Neuronal stem cell (in vitro differentiated cells): ENCODE data around the gene DDA1.
A peak's percentile ranks its signal among the peaks of the same experiment; 100 is the strongest.

Source experiments
- DNase-seq: peaks from one replicate; pipeline ENCODE4 v3.0.0-alpha.2; 2013; ENCODE audit warnings: low spot score
- H2AFZ ChIP-seq: one replicate; pipeline ENCODE4 v1.6.1; 2013; ENCODE audit warnings: mild to moderate bottlenecking, low read length, inconsistent platforms
- H2AK5ac ChIP-seq: 2 replicates; pipeline ENCODE4 v1.6.1; 2013; ENCODE audit warnings: low read depth, mild to moderate bottlenecking, inconsistent platforms, low read length, moderate library complexity, mixed read lengths
- H2BK120ac ChIP-seq: 2 replicates; pipeline ENCODE4 v1.6.1; 2013; ENCODE audit warnings: low read depth, mild to moderate bottlenecking, inconsistent platforms, low read length, moderate library complexity, mixed read lengths
- H2BK12ac ChIP-seq: one replicate; pipeline ENCODE4 v1.6.1; 2013; ENCODE audit warnings: low read length, inconsistent platforms
- H2BK15ac ChIP-seq: 2 replicates; pipeline ENCODE4 v1.6.1; 2013; ENCODE audit warnings: mild to moderate bottlenecking, low read length, inconsistent platforms, mixed read lengths
- H2BK5ac ChIP-seq: one replicate; pipeline ENCODE4 v1.6.1; 2013; ENCODE audit warnings: inconsistent platforms, mild to moderate bottlenecking, low read length, moderate library complexity
- H3K14ac ChIP-seq: one replicate; pipeline ENCODE4 v1.6.1; 2013; ENCODE audit warnings: low read length, inconsistent platforms
- H3K18ac ChIP-seq: 2 replicates; pipeline ENCODE4 v1.6.1; 2013; ENCODE audit warnings: low read length, inconsistent platforms
- H3K23ac ChIP-seq: 2 replicates; pipeline ENCODE4 v1.6.1; 2013; ENCODE audit warnings: low read depth, mild to moderate bottlenecking, mixed read lengths, low read length, inconsistent platforms; ENCODE audit not compliant: poor library complexity
- H3K27ac ChIP-seq: replicated peaks from 3 replicates; pipeline ENCODE4 v1.5.1; 2013; ENCODE audit warnings: low read length, inconsistent platforms
- H3K27me3 ChIP-seq, 3 experiments: 2 replicates each; pipeline ENCODE4 v1.6.1; 2013; ENCODE audit warnings: low read length in 3 of 3, mild to moderate bottlenecking in 2 of 3, inconsistent platforms in 1 of 3, low read depth in 1 of 3, mixed read lengths in 1 of 3, moderate library complexity in 1 of 3; ENCODE audit not compliant: control insufficient read depth in 3 of 3, insufficient read depth in 3 of 3
- H3K36me3 ChIP-seq, 2 donors: replicated peaks in 1 of 2; 2 replicates each; pipeline ENCODE4 v1.6.1; 2013; ENCODE audit warnings: low read length in 2 of 2; ENCODE audit not compliant: control insufficient read depth in 2 of 2, insufficient read depth in 2 of 2
- H3K4ac ChIP-seq: 2 replicates; pipeline ENCODE4 v1.6.1; 2013; ENCODE audit warnings: inconsistent platforms, mild to moderate bottlenecking, low read length, moderate library complexity
- H3K4me1 ChIP-seq, 2 donors: 1 replicate in 1 of 2; 2 replicates in 1 of 2; pipeline ENCODE4 v1.6.1; 2013; ENCODE audit warnings: low read length in 2 of 2, low read depth in 1 of 2; ENCODE audit not compliant: control insufficient read depth in 2 of 2, insufficient read depth in 1 of 2
- H3K4me2 ChIP-seq: one replicate; pipeline ENCODE4 v1.6.1; 2013; ENCODE audit warnings: mild to moderate bottlenecking, low read length, inconsistent platforms; ENCODE audit not compliant: insufficient read depth, poor library complexity, severe bottlenecking
- H3K4me3 ChIP-seq, 2 donors: 2 replicates each; pipeline ENCODE4 v1.5.1; 2013; ENCODE audit warnings: low read length in 2 of 2, mild to moderate bottlenecking in 2 of 2, inconsistent platforms in 1 of 2, moderate library complexity in 1 of 2
- H3K79me1 ChIP-seq: one replicate; pipeline ENCODE4 v1.6.1; 2013; ENCODE audit warnings: low read depth, mild to moderate bottlenecking, inconsistent platforms, low read length, moderate library complexity
- H3K9ac ChIP-seq: one replicate; pipeline ENCODE4 v1.6.1; 2013; ENCODE audit warnings: mild to moderate bottlenecking, low read depth, low read length, inconsistent platforms; ENCODE audit not compliant: poor library complexity
- H3K9me3 ChIP-seq, 2 donors: replicated peaks in 1 of 2; 2 replicates each; pipeline versions ENCODE3 to v1.6.1; 2013; ENCODE audit warnings: low read length in 2 of 2, mild to moderate bottlenecking in 2 of 2, inconsistent platforms in 1 of 2, low read depth in 1 of 2, mixed read lengths in 1 of 2, moderate library complexity in 1 of 2; ENCODE audit not compliant: control insufficient read depth in 2 of 2, insufficient read depth in 1 of 2
- H4K8ac ChIP-seq: one replicate; pipeline ENCODE4 v1.6.1; 2013; ENCODE audit warnings: low read depth, mild to moderate bottlenecking, inconsistent platforms, low read length, moderate library complexity
- H4K91ac ChIP-seq: one replicate; pipeline ENCODE4 v1.6.1; 2013; ENCODE audit warnings: low read length, low read depth, mild to moderate bottlenecking, inconsistent platforms; ENCODE audit not compliant: poor library complexity
- WGBS, 2 donors: extraction: QIAGEN DNeasy Blood & Tissue Kit; methylation state at CpG; one replicate each; pipeline ENCODE4 v1.1.7; 2013; ENCODE audit warnings: missing lambda C conversion rate in 2 of 2, mixed read lengths in 1 of 2; ENCODE audit not compliant: insufficient read length in 2 of 2, insufficient replicate concordance in 1 of 2; ENCODE audit errors: extremely low coverage in 2 of 2; 5-methylcytosine and 5-hydroxymethylcytosine counted together

DDA1 gene

DNA sequence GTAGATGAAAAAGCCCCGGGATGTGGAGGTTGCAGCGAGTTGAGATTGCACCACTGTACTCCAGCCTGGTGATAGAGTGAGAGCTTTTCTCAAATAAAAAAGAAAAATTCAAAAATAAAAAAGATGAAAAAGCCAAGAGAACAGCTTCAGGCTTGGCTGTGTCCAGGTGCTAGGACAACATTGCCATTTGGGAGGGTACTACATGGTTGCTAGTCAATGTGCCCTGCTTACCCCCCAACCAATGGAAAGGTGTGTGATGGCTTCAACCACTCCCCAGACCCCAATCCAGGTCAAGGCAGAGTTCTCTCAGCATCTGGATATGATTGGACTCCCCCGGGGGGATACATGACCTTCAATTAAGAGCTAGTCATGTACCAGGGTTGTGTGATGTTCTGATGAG is 29.9 kb upstream of the DDA1 start:
- no peak overlapping the region for H2BK5ac ChIP-seq
- H3K9ac ChIP-seq, result no peak overlapping the region
- H2BK12ac ChIP-seq, result no peak overlapping the region
- no peak overlapping the region for H3K4me2 ChIP-seq
- no peak overlapping the region for H2BK15ac ChIP-seq
- H3K23ac ChIP-seq, result no peak overlapping the region
- H3K4ac ChIP-seq, result no peak overlapping the region
- peaks cover 0 to 3% of the 10 kb centered on the region in 2 donors for H3K4me1 ChIP-seq
- H3K27me3 ChIP-seq, result peaks cover 0 to 14% (median 2%) of the 10 kb centered on the region in 3 experiments
- H2BK120ac ChIP-seq, result no peak overlapping the region
- WGBS, 2 donors, result no CpG with 5 or more reads among the region's 3 CpGs
- DNase-seq, result no peak
- H4K91ac ChIP-seq, result no peak overlapping the region
- H3K27ac ChIP-seq, result no peak overlapping the region
- H4K8ac ChIP-seq, result no peak overlapping the region
- no peak overlapping the region for H3K14ac ChIP-seq
- H3K4me3 ChIP-seq, result no peak overlapping the region
- no peaks in the 10 kb centered on the region for H3K79me1 ChIP-seq
- H2AK5ac ChIP-seq, result no peak overlapping the region
- peaks cover 21 to 49% of the 10 kb centered on the region in 2 donors for H3K36me3 ChIP-seq
- no peak overlapping the region for H3K18ac ChIP-seq
- H3K9me3 ChIP-seq, result no peaks in the 10 kb centered on the region
- no peak overlapping the region for H2AFZ ChIP-seq

DNA sequence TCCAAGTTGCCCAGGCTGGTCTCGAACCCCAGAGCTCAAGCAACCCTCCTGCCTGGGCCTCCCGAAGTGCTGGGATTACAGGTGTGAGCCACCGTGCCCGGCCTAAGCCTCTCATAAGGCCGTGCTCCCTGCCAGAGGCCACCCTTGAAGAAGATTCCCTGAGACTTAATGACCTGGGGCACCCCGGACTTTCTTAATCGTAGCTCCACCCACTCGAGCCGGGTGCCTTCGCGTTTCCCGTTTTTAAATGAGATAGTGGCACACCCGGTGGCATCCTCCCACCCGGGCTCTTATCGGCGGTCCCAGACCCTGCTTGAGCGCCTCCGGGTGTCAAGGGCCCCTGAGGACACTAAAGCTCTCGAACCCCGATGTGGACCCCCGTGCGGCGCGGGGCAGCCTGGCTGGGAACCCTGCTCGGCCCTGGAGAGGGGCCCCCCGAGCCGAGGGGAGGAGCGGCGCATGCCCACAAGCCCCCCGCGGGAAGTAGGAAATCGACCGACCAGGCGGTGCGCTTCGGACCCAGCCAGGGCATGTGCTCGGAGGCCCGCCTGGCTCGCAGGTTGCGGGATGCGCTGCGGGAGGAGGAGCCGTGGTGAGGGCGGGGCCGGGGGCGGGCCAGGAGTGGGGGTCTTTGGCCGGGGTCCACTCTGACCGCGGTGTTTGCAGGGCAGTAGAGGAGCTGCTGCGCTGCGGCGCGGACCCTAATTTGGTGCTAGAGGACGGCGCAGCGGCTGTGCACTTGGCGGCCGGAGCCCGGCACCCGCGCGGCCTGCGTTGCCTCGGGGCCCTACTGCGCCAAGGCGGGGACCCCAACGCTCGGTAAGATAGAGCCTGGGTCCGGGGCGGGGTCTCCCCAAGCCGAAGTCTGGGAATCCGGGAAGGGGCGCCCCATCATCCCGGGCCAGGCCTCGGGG is 27.7 kb upstream of the DDA1 start, which contains the start of gene ANKLE1:
ANKLE1 (plus strand) TSS at position 511 of the 914 bp plus-strand sequence; CDS start at position 531, 20 bp downstream.
- H3K9ac ChIP-seq, result peak within 1 kb of the TSS; percentile 63
- no peak within 1 kb of the TSS for H3K4ac ChIP-seq
- no peaks in the 10 kb centered on the region for H3K79me1 ChIP-seq
- H3K4me2 ChIP-seq, result peak within 1 kb of the TSS; percentile 40
- H2BK5ac ChIP-seq, result peak within 1 kb of the TSS; percentile 11
- WGBS, 2 donors, result no CpG with 5 or more reads among the region's 75 CpGs
- H3K27me3 ChIP-seq, result peaks cover 0 to 14% (median 2%) of the 10 kb centered on the region in 3 experiments
- H4K8ac ChIP-seq, result no peak within 1 kb of the TSS
- peak within 1 kb of the TSS; percentile 68 for H2AK5ac ChIP-seq
- H3K18ac ChIP-seq, result peak within 1 kb of the TSS; percentile 95
- peak within 1 kb of the TSS; percentile 10 for H2BK12ac ChIP-seq
- peak within 1 kb of the TSS; percentile 50 to 51 for H3K4me3 ChIP-seq
- peak within 1 kb of the TSS; percentile 94 for H2AFZ ChIP-seq
- peaks cover 0 to 3% of the 10 kb centered on the region in 2 donors for H3K4me1 ChIP-seq
- peaks cover 11 to 32% of the 10 kb centered on the region in 2 donors for H3K36me3 ChIP-seq
- H2BK15ac ChIP-seq, result peak within 1 kb of the TSS; percentile 58
- H2BK120ac ChIP-seq, result peak within 1 kb of the TSS; percentile 87
- no peak for DNase-seq
- H3K9me3 ChIP-seq, result peaks cover 4 to 5% of the 10 kb centered on the region in 2 donors
- H3K14ac ChIP-seq, result peak within 1 kb of the TSS; percentile 38
- no peak within 1 kb of the TSS for H3K27ac ChIP-seq
- peak within 1 kb of the TSS; percentile 60 for H3K23ac ChIP-seq
- H4K91ac ChIP-seq, result no peak within 1 kb of the TSS

DNA sequence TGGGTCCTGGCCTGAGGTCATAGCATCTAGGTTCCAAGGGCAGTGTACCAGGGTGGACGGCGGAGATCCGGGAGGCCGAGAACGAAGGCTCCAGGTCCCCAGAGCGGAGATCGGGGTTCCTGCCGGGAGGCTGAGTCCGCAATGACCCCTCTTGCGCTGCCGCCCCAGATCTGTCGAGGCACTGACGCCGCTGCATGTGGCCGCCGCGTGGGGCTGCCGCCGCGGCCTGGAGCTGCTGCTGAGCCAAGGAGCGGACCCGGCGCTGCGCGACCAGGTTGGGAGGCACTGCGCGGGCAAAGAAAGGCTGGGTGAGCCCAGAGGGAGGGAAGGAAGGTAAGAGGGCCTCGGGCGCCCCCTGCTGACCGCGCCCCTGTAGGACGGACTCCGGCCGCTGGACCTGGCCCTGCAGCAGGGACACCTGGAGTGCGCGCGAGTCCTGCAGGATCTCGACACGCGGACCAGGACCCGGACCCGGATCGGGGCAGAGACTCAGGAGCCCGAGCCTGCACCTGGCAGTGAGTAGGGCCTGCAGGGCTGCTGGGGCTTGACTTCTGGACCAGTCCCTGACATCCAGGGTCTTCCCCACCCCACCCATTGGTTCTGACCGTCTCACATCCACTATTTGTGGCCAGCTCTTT is 26.8 kb upstream of the DDA1 start:
- Histone ChIP-seq H2BK15ac (peak overlapping the region; percentile 58), H3K23ac (peak overlapping the region; percentile 60)

More for the DNA sequence above, 26.8 kb upstream of the DDA1 start:
- Histone ChIP-seq H3K4me2 (peak overlapping the region; percentile 25), H3K27ac (no peak overlapping the region), H3K4me3 (peak overlapping the region; percentile 50 to 51), H3K4ac (no peak overlapping the region), H3K14ac (peak overlapping the region; percentile 38), H3K27me3 (peaks cover 0 to 14% (median 2%) of the 10 kb centered on the region in 3 experiments), H3K36me3 (peaks cover 5 to 24% of the 10 kb centered on the region in 2 donors), H2BK120ac (peak overlapping the region; percentile 87), H3K4me1 (peaks cover 0 to 3% of the 10 kb centered on the region in 2 donors), H2AFZ (peak overlapping the region; percentile 94), H2BK12ac (no peak overlapping the region), H3K18ac (peak overlapping the region; percentile 95), H4K8ac (no peak overlapping the region), H4K91ac (no peak overlapping the region), H2AK5ac (peak overlapping the region; percentile 63), H2BK5ac (peak overlapping the region; percentile 11), H3K79me1 (no peaks in the 10 kb centered on the region), H3K9me3 (peaks cover 4 to 5% of the 10 kb centered on the region in 2 donors), H3K9ac (peak overlapping the region; percentile 63)
- DNase-seq, result peak; percentile 81
- no CpG with 5 or more reads among the region's 45 CpGs for WGBS, 2 donors
